A549 treated with AZD2906 at 1 μM for 4 hours (cell line): ENCODE measurements around the gene SLC35A1. TPM values are rescaled to one million over a fixed set of nuclear protein-coding genes. Genes with fewer than 3 reads are reported as not detected.

Source experiments
- total RNA-seq: library from RNA; stranded (reverse); fragments of 200-300 nt; extraction: Qiagen RNA extraction; gene quantifications from 5 replicates; pipeline ENCODE4 v1.2.3, GENCODE V29; 2022

The SLC35A1 gene, protein sequence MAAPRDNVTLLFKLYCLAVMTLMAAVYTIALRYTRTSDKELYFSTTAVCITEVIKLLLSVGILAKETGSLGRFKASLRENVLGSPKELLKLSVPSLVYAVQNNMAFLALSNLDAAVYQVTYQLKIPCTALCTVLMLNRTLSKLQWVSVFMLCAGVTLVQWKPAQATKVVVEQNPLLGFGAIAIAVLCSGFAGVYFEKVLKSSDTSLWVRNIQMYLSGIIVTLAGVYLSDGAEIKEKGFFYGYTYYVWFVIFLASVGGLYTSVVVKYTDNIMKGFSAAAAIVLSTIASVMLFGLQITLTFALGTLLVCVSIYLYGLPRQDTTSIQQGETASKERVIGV
- 8.0 to 9.5 TPM (median 8.4 TPM) in 5 replicates for total RNA-seq

DNA sequence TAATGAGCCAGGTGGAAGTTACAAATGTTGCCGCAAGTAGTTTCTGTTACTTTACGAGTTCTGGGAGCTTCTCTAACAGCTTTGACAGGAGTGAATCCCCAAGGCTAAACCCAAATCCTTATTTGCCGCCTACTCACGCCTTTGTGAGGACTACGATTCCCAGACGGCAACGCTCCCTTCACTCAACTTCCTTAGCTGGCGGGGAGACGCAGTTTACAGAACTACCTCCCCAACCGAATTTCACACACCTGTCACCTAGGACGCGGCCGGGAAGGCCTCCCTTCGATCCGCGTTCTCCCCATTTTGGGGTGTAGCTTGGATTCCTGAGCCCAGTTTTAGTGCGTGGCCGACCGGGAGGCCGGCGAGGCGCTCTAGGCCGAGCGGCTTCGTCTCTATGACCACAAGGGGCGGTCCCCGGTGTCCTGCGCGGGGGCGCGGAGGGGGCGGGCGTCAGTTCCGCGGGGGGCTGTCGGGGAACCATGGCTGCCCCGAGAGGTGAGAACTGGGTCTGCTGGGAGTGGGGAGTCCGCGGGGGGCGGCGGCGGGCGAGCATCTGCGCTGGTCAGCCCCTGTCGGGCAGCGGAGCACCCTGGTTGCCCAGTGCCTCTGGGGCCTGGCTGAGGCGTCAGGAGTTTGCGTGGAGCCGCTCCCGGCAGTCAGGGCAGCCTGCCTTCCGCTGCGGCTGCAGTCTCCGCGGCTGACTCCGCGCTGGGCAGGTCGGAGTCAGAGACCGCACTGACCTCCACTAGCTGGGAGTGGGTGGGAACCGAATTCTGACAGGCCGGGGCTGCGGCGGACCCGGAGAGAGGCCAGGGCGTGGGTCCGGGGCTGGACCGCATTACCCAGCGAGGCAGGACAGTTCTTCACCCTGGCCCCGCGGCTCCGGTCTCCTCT, at the start of gene SLC35A1:
Gene SLC35A1, plus strand, starts transcription at position 450 of the 894 bp plus-strand sequence. Its CDS starts 30 bp downstream, at position 480.

Other genes starting within 250 kb of the SLC35A1 start
- 1.9 to 3.9 TPM (median 3.1 TPM) in 5 replicates for gene SMIM8, start 150.4 kb upstream of the SLC35A1 start, total RNA-seq
- gene GJB7, start 143.7 kb upstream of the SLC35A1 start, total RNA-seq: not detected in 5 replicates
- 0.10 to 0.41 TPM (median 0.20 TPM) in 5 replicates for gene C6orf163, start 128.2 kb upstream of the SLC35A1 start, total RNA-seq
- 0.34 to 0.58 TPM (median 0.48 TPM) in 5 replicates for gene CFAP206, start 65.0 kb upstream of the SLC35A1 start, total RNA-seq
- 18.6 to 19.7 TPM (median 19.5 TPM) in 5 replicates for gene RARS2, start 117.0 kb downstream of the SLC35A1 start, total RNA-seq
- 14.0 to 17.0 TPM (median 15.0 TPM) in 5 replicates for gene ORC3, start 117.2 kb downstream of the SLC35A1 start, total RNA-seq
- 26.1 to 31.5 TPM (median 30.7 TPM) in 5 replicates for gene AKIRIN2, start 229.3 kb downstream of the SLC35A1 start, total RNA-seq